DMS53 treated with DMSO at 0.1 percent for 48 hours (cell line): ENCODE measurements around the gene DDX49.

Source experiments
- DNase-seq: peaks from one replicate; lab custom pipeline; 2025; ENCODE audit not compliant: unreplicated experiment; lab: John Stamatoyannopoulos, UW

DDX49 gene

DNA sequence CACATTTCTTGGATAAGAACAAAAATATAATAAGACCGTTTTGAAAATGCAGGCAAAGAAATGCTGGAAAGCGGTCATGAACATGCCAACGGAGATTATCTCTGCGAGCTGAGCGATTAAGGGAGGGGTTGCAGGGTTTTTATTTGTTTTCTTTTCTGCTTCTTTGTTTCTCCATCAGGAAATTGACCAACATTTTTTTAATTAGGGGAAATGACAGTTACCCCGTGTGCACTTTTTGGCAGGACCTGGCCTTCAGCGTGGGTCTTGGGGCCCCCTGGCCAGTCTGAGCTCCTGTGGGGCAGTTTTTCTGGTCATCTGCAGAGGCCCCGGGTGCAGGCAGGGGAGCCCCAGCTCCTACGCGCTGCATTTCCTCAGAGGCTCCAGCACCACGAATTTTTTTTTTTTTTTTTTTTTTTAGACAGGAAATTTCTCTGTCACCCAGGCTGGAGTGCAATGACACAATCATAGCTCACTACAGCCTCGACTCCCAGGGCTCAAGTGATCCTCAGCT lies 52.8 kb downstream of the DDX49 start:
- DNase-seq: no peak

DNA sequence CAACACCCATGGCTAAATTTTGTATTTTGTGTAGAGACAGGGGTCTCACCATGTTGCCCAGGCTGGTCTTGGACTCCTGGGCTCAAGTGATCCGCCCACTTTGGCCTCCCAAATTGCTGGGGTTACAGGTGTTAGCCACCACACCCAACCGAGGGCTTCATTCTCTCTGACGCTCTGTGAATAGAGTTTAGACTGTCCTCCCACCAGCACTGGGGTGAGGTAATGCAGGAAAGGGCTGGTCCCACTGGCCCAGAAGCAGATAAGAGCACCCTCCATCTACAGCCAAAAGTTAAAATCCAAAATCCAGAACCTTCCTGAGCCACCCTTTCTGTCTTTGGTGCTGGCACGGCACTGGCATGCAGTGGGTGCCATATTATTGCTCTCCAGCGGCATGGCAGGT lies 53.3 kb downstream of the DDX49 start:
- no peak for DNase-seq

- DNase-seq: no peak
These were observed 55.5 kb downstream of the DDX49 start for GRCh38 chr19:18975011-18975410.

- DNase-seq: no peak
These were observed 56.4 kb downstream of the DDX49 start for GRCh38 chr19:18975869-18976268.
